HepG2 (cell line): ENCODE data around the gene SLC13A3. TPM values are rescaled to one million over a fixed set of nuclear protein-coding genes. Genes with fewer than 3 reads are reported as not detected.

ENCODE experiments used
- ATF7 ChIP-seq, 2 experiments: fragments of 450-650 bp in 1 of 2; sonication (generic) in 1 of 2; formaldehyde crosslinking in 1 of 2; IDR thresholded peaks; 2 replicates each; pipeline versions ENCODE4 v1.4.0 to v1.6.1; 2016 to 2020; ENCODE audit warnings: antibody characterized with exemption in 1 of 2, mild to moderate bottlenecking in 1 of 2, missing genetic modification reagents in 1 of 2
- CEBPG ChIP-seq: IDR thresholded peaks from 2 replicates; pipeline ENCODE4 v1.6.1; 2016
- GMEB1 ChIP-seq: sonication (generic); formaldehyde crosslinking; IDR thresholded peaks from 2 replicates; pipeline ENCODE4 v1.5.1; 2020; ENCODE audit warnings: missing genetic modification reagents, mild to moderate bottlenecking, borderline replicate concordance
- JUNB ChIP-seq: sonication (generic); formaldehyde crosslinking; IDR thresholded peaks from 2 replicates; pipeline ENCODE4 v1.8.0; 2022; ENCODE audit warnings: missing genetic modification reagents, mild to moderate bottlenecking, borderline replicate concordance
- MAZ ChIP-seq, 2 experiments: sonication (generic) in 1 of 2; formaldehyde crosslinking in 1 of 2; IDR thresholded peaks; 2 replicates each; pipeline versions ENCODE4 v1.5.0 to v1.6.1; 2012 to 2020; ENCODE audit warnings: low read depth in 2 of 2, mild to moderate bottlenecking in 2 of 2, borderline replicate concordance in 1 of 2, improper control_type of control experiment in 1 of 2, low read length in 1 of 2, missing genetic modification reagents in 1 of 2, moderate library complexity in 1 of 2
- NFIC ChIP-seq: IDR thresholded peaks from 2 replicates; pipeline ENCODE4 v1.6.1; 2012; ENCODE audit warnings: mild to moderate bottlenecking, low read length, inconsistent platforms
- PHF20 ChIP-seq: sonication (generic); formaldehyde crosslinking; IDR thresholded peaks from 2 replicates; pipeline ENCODE4 v1.5.0; 2020; ENCODE audit warnings: mild to moderate bottlenecking, missing genetic modification reagents
- REXO4 ChIP-seq: sonication (generic); formaldehyde crosslinking; IDR thresholded peaks from 2 replicates; pipeline ENCODE4 v1.8.0; 2022; ENCODE audit warnings: missing genetic modification reagents, mild to moderate bottlenecking, borderline replicate concordance
- SNAPC2 ChIP-seq: sonication (generic); formaldehyde crosslinking; IDR thresholded peaks from 2 replicates; pipeline ENCODE4 v1.8.1; 2022; ENCODE audit warnings: mild to moderate bottlenecking, missing genetic modification reagents
- SPEN ChIP-seq: sonication (generic); formaldehyde crosslinking; IDR thresholded peaks from 2 replicates; pipeline ENCODE4 v1.5.1; 2020; ENCODE audit warnings: low read depth, mild to moderate bottlenecking, missing genetic modification reagents
- STAT6 ChIP-seq: sonication (generic); formaldehyde crosslinking; IDR thresholded peaks from 2 replicates; pipeline ENCODE4 v1.4.0; 2020; ENCODE audit warnings: missing genetic modification reagents, mild to moderate bottlenecking, borderline replicate concordance
- TRIM24 ChIP-seq: sonication (generic); formaldehyde crosslinking; IDR thresholded peaks from 2 replicates; pipeline ENCODE4 v1.8.0; 2022; ENCODE audit warnings: mild to moderate bottlenecking, missing genetic modification reagents
- ZBTB21 ChIP-seq: sonication (generic); formaldehyde crosslinking; IDR thresholded peaks from 2 replicates; pipeline ENCODE4 v1.4.0; 2020; ENCODE audit warnings: missing genetic modification reagents
- ZBTB7B ChIP-seq: sonication (generic); formaldehyde crosslinking; IDR thresholded peaks from 2 replicates; pipeline ENCODE4 v1.4.0; 2020; ENCODE audit warnings: missing genetic modification reagents
- ZNF251 ChIP-seq: sonication (generic); formaldehyde crosslinking; IDR thresholded peaks from 2 replicates; pipeline ENCODE4 v1.9.0; 2021; ENCODE audit warnings: mild to moderate bottlenecking, missing genetic modification reagents
- ZNF407 ChIP-seq: sonication (generic); formaldehyde crosslinking; IDR thresholded peaks from one replicate; pipeline ENCODE4 v1.5.1; 2020; ENCODE audit warnings: mild to moderate bottlenecking, missing genetic modification reagents; ENCODE audit errors: not compliant biosample characterization
- ZNF572 ChIP-seq: sonication (generic); formaldehyde crosslinking; IDR thresholded peaks from 2 replicates; pipeline ENCODE4 v1.5.1; 2020; ENCODE audit warnings: mild to moderate bottlenecking, missing genetic modification reagents
- polyA plus RNA-seq, 8 experiments: library from polyadenylated mRNA; depleted of rRNA in 3 of 8; stranded (reverse) in 7 of 8; unstranded in 1 of 8; fragments of >200 nt; fragmentation: Illumina TruSeq in 4 of 8; extraction: Trizol in 4 of 8; gene quantifications; 2 replicates each; pipeline versions ENCODE4 v1.2.1 to v1.2.3, GENCODE V29; 2011 to 2016; ENCODE audit warnings: low read depth in 4 of 8, missing spikeins in 1 of 8, mixed read lengths in 1 of 8; ENCODE audit not compliant: insufficient read depth in 1 of 8
- total RNA-seq, 5 experiments: library from RNA; depleted of rRNA; stranded (reverse); fragments of >200 nt; fragmentation: Illumina TruSeq; extraction: Trizol; gene quantifications; 2 replicates each; pipeline ENCODE4 v1.2.3, GENCODE V29; 2016; ENCODE audit warnings: low read depth in 1 of 5

Gene SLC13A3
- total and polyA plus RNA-seq, 2 of the 13 experiments (the other 11 are each of a cell fraction or from before 2014, with no cell fraction given): 66.5 to 76.0 TPM

GRCh38 chr20:46689754-46690085 is 38.5 kb upstream of the SLC13A3 start (continued):
- TF ChIP-seq TRIM24 (CRISPR knock-in tag): no peak
- TF ChIP-seq ZBTB7B (CRISPR knock-in tag): no peak
- TF ChIP-seq MAZ (IDR thresholded peaks at IDR 0.05; ENCODE audit: borderline replicate concordance, low read depth, low read length): 0 out of 2 replicates have a peak, but pooled peaks have one; percentile 13
- 0 out of 2 replicates have a peak, but pooled peaks have one; percentile 56 for TF ChIP-seq MAZ (CRISPR knock-in tag; IDR thresholded peaks at IDR 0.05; ENCODE audit: low read depth)
- TF ChIP-seq JUNB: no peak
- TF ChIP-seq ZNF407 (CRISPR knock-in tag): no peak
- TF ChIP-seq ZNF572: no peak
- no peak for TF ChIP-seq ZNF251 (CRISPR knock-in tag)
- no peak for TF ChIP-seq PHF20
- TF ChIP-seq SPEN (CRISPR knock-in tag): no peak
- TF ChIP-seq CEBPG (CRISPR knock-in tag): no peak; the same call in 1 of the 2 replicates
- TF ChIP-seq ZBTB21: peak; percentile 9; the same call in 1 of the 2 replicates
- TF ChIP-seq SNAPC2: 0 out of 2 replicates have a peak, but pooled peaks have one; percentile 7
- no peak for TF ChIP-seq ATF7 (IDR thresholded peaks at IDR 0.05)
- no peak for TF ChIP-seq ATF7 (CRISPR knock-in tag; IDR thresholded peaks at IDR 0.05)
- no peak for TF ChIP-seq REXO4
- TF ChIP-seq NFIC: no peak
- no peak for TF ChIP-seq GMEB1
- TF ChIP-seq STAT6: 0 out of 2 replicates have a peak, but pooled peaks have one; percentile 18
